Keratinocyte (primary cell): Measurements from ENCODE around the gene PPP2R5A. TPM values are rescaled to one million over a fixed set of nuclear protein-coding genes. Genes with fewer than 3 reads are reported as not detected.

Experiments
- DNase-seq: peaks from one replicate; pipeline ENCODE4 v3.0.0-alpha.2; 2011; ENCODE audit warnings: low read depth, missing footprints, low spot score
- FAIRE-seq: peaks from 2 replicates; lab custom pipeline; 2011; peaks lifted over from hg19 to GRCh38; lab: Jason Lieb, UNC
- H2AFZ ChIP-seq: 2 replicates; pipeline ENCODE4 v1.6.0; 2012; ENCODE audit warnings: low read length, control low read depth, inconsistent platforms; ENCODE audit not compliant: control insufficient read depth
- H3K27ac ChIP-seq: 2 replicates; pipeline ENCODE4 v1.5.1; 2011; ENCODE audit warnings: low read length; ENCODE audit not compliant: control insufficient read depth, insufficient read depth
- H3K27me3 ChIP-seq: 3 replicates; pipeline ENCODE4 v1.6.0; 2011; ENCODE audit warnings: low read length; ENCODE audit not compliant: control insufficient read depth, insufficient read depth; ENCODE audit errors: extremely low read depth
- H3K36me3 ChIP-seq, 2 experiments: 2 replicates in 1 of 2; 3 replicates in 1 of 2; pipeline ENCODE4 v1.5.1; 2011; ENCODE audit warnings: low read length in 2 of 2, mild to moderate bottlenecking in 1 of 2; ENCODE audit not compliant: control insufficient read depth in 2 of 2, insufficient read depth in 2 of 2; ENCODE audit errors: extremely low read depth in 1 of 2
- H3K4me1 ChIP-seq: 3 replicates; pipeline ENCODE4 v1.5.1; 2011; ENCODE audit warnings: low read length; ENCODE audit not compliant: control insufficient read depth, insufficient read depth; ENCODE audit errors: extremely low read depth
- H3K4me2 ChIP-seq: 3 replicates; pipeline ENCODE4 v1.6.0; 2011; ENCODE audit warnings: low read depth, low read length; ENCODE audit not compliant: control insufficient read depth, insufficient read depth; ENCODE audit errors: extremely low read depth
- H3K4me3 ChIP-seq, 3 experiments: fragments of 200-600 bp in 1 of 3; sonication (generic) in 1 of 3; 2 replicates in 2 of 3; 3 replicates in 1 of 3; pipeline ENCODE4 v1.5.1; 2011 to 2016; ENCODE audit warnings: low read length in 3 of 3, mild to moderate bottlenecking in 3 of 3, control low read depth in 2 of 3, inconsistent platforms in 1 of 3, low read depth in 1 of 3, mixed read lengths in 1 of 3, mixed run types in 1 of 3, moderate library complexity in 1 of 3; ENCODE audit not compliant: control insufficient read depth in 2 of 3, insufficient read depth in 2 of 3; ENCODE audit errors: extremely low read depth in 1 of 3
- H3K79me2 ChIP-seq: 2 replicates; pipeline ENCODE4 v1.6.0; 2012; ENCODE audit warnings: low read length; ENCODE audit not compliant: control insufficient read depth, insufficient read depth
- H3K9ac ChIP-seq: 3 replicates; pipeline ENCODE4 v1.6.0; 2011; ENCODE audit warnings: low read length; ENCODE audit not compliant: control insufficient read depth, insufficient read depth; ENCODE audit errors: extremely low read depth
- H3K9me1 ChIP-seq: 3 replicates; pipeline ENCODE4 v1.6.0; 2011; ENCODE audit warnings: low read length; ENCODE audit not compliant: control insufficient read depth, insufficient read depth; ENCODE audit errors: extremely low read depth
- H3K9me3 ChIP-seq: 2 replicates; pipeline ENCODE4 v1.5.1; 2012; ENCODE audit warnings: low read depth, low read length; ENCODE audit not compliant: control insufficient read depth
- H4K20me1 ChIP-seq: 3 replicates; pipeline ENCODE4 v1.6.0; 2011; ENCODE audit warnings: low read length; ENCODE audit not compliant: control insufficient read depth, insufficient read depth; ENCODE audit errors: extremely low read depth
- CTCF ChIP-seq, 3 experiments: IDR thresholded peaks in 1 of 3; conservative IDR thresholded peaks in 1 of 3; optimal IDR thresholded peaks in 1 of 3; 2 replicates in 2 of 3; 3 replicates in 1 of 3; pipeline versions ENCODE3 to v1.5.1; 2011; ENCODE audit warnings: low read length in 3 of 3, mild to moderate bottlenecking in 3 of 3, moderate library complexity in 2 of 3, control low read depth in 1 of 3, inconsistent platforms in 1 of 3; ENCODE audit not compliant: insufficient read depth in 2 of 3; ENCODE audit errors: extremely low read depth in 1 of 3
- EZH2 ChIP-seq: IDR thresholded peaks from one replicate; pipeline ENCODE4 v1.6.1; 2012; ENCODE audit warnings: inconsistent platforms, mild to moderate bottlenecking, low read length, moderate library complexity
- dilution Hi-C: fragments of 300-500 bp; cut with MboI; formaldehyde crosslinking; loops from one replicate; pipeline ENCODE4 v1.7.0; 2020; ENCODE audit warnings: low sequenced_read_pairs; ENCODE audit not compliant: extremely low pct_ligation_motif_present
- polyA plus RNA-seq, 5 experiments: library from polyadenylated mRNA; depleted of rRNA in 3 of 5; stranded (reverse) in 3 of 5; stranded (forward) in 1 of 5; unstranded in 1 of 5; fragments of >200 nt; gene quantifications; 1 replicate in 1 of 5; 2 replicates in 3 of 5; 3 replicates in 1 of 5; pipeline versions ENCODE4 v1.2.1 to v1.2.3, GENCODE V29; 2011 to 2012; ENCODE audit warnings: missing spikeins in 2 of 5, low read depth in 1 of 5, low replicate concordance in 1 of 5

Gene PPP2R5A
- polyA plus RNA-seq, 1 donor (not counting 4 experiments of a cell fraction or from before 2014, with no cell fraction given): 26.2 TPM

GRCh38 chr1:212284332-212284743 is 872 bp upstream of the PPP2R5A start:
- Histone ChIP-seq H3K79me2 (peaks cover 32% of the 10 kb centered on the region), H3K36me3 (no peaks in the 10 kb centered on the region), H3K4me1 (peaks cover 14% of the 10 kb centered on the region), H4K20me1 (no peaks in the 10 kb centered on the region), H3K4me3 (peak overlapping the region; percentile 72 to 85 (median 79)), H2AFZ (peak overlapping the region; percentile 93), H3K27me3 (no peaks in the 10 kb centered on the region), H3K9me1 (no peaks in the 10 kb centered on the region), H3K9ac (peak overlapping the region; percentile 82), H3K4me2 (peak overlapping the region; percentile 85), H3K27ac (peak overlapping the region; percentile 81), H3K9me3 (no peaks in the 10 kb centered on the region)
- dilution Hi-C loops: no loop called here
- DNase-seq (no peak), FAIRE-seq (no peak)
- TF ChIP-seq CTCF (optimal IDR thresholded peaks at IDR 0.05 in 1 of 3, IDR thresholded peaks at IDR 0.05 in 1 of 3, conservative IDR thresholded peaks at IDR 0.05 in 1 of 3; ENCODE audit: extremely low read depth in 1 of 3, insufficient read depth in 2 of 3, low read length in 3 of 3): no peak

- Histone ChIP-seq H3K9me3 (no peaks in the 10 kb centered on the region), H3K27ac (peak overlapping the region; percentile 94), H3K9me1 (no peaks in the 10 kb centered on the region), H3K27me3 (no peaks in the 10 kb centered on the region), H3K9ac (peak overlapping the region; percentile 85), H3K4me2 (peak overlapping the region; percentile 99), H3K4me3 (peak overlapping the region; percentile 72 to 98 (median 91)), H3K79me2 (peaks cover 41% of the 10 kb centered on the region), H2AFZ (peak overlapping the region; percentile 92), H3K36me3 (no peaks in the 10 kb centered on the region), H4K20me1 (peaks cover 2% of the 10 kb centered on the region), H3K4me1 (peaks cover 26% of the 10 kb centered on the region)
- dilution Hi-C loops: no loop called here
- TF ChIP-seq EZH2 (no peak), CTCF (optimal IDR thresholded peaks at IDR 0.05 in 1 of 3, IDR thresholded peaks at IDR 0.05 in 1 of 3, conservative IDR thresholded peaks at IDR 0.05 in 1 of 3; ENCODE audit: extremely low read depth in 1 of 3, insufficient read depth in 2 of 3, low read length in 3 of 3) (no peak)
- DNase-seq: no peak
- FAIRE-seq: peak; percentile 9
Observed at GRCh38 chr1:212285685-212286555, 710 bp downstream of the PPP2R5A start.
